ENCODE measurements around the gene C1orf87.

DNA sequence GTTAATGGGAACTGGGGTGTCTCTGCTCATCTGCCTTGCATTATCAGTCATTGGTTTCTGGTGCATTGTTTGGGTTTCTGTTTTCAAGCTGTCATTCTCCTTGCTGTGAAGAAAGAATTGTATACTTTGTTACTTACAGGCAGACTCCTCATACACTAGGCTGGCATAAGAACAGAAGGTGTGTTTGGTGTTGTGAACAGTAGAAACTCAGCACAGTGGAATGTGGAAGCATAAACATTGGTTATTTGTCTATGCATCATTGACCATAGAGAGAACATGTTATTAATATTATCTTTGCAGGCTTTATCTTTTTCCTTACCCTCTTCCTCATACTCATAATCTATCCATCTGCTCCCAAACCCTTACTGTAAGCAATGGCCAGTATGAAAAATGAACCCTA lies 18.2 kb downstream of the C1orf87 start:
- TF ChIP-seq TOX (CRISPR knock-in tag; IDR thresholded peaks at IDR 0.05; ENCODE audit: borderline replicate concordance) (no peak), ZFP30 (CRISPR knock-in tag; IDR thresholded peaks at IDR 0.05) (no peak), ESRRG (CRISPR knock-in tag; IDR thresholded peaks at IDR 0.05) (no peak), ZFP3 (CRISPR knock-in tag; IDR thresholded peaks at IDR 0.05) (no peak), RARB (CRISPR knock-in tag; IDR thresholded peaks at IDR 0.05) (no peak), BACH2 (CRISPR knock-in tag; IDR thresholded peaks at IDR 0.05; ENCODE audit: borderline replicate concordance) (no peak), ISL1 (CRISPR knock-in tag; IDR thresholded peaks at IDR 0.05) (no peak), GLIS3 (CRISPR knock-in tag; IDR thresholded peaks at IDR 0.05) (no peak)
- TF ChIP-seq, protein P1, sequence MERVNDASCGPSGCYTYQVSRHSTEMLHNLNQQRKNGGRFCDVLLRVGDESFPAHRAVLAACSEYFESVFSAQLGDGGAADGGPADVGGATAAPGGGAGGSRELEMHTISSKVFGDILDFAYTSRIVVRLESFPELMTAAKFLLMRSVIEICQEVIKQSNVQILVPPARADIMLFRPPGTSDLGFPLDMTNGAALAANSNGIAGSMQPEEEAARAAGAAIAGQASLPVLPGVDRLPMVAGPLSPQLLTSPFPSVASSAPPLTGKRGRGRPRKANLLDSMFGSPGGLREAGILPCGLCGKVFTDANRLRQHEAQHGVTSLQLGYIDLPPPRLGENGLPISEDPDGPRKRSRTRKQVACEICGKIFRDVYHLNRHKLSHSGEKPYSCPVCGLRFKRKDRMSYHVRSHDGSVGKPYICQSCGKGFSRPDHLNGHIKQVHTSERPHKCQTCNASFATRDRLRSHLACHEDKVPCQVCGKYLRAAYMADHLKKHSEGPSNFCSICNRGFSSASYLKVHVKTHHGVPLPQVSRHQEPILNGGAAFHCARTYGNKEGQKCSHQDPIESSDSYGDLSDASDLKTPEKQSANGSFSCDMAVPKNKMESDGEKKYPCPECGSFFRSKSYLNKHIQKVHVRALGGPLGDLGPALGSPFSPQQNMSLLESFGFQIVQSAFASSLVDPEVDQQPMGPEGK (CRISPR knock-in tag; IDR thresholded peaks at IDR 0.05; ENCODE audit: borderline replicate concordance) = no peak
- TF ChIP-seq, protein P2, sequence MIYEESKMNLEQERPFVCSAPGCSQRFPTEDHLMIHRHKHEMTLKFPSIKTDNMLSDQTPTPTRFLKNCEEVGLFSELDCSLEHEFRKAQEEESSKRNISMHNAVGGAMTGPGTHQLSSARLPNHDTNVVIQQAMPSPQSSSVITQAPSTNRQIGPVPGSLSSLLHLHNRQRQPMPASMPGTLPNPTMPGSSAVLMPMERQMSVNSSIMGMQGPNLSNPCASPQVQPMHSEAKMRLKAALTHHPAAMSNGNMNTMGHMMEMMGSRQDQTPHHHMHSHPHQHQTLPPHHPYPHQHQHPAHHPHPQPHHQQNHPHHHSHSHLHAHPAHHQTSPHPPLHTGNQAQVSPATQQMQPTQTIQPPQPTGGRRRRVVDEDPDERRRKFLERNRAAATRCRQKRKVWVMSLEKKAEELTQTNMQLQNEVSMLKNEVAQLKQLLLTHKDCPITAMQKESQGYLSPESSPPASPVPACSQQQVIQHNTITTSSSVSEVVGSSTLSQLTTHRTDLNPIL (CRISPR knock-in tag; IDR thresholded peaks at IDR 0.05; ENCODE audit: low read depth) = no peak
- TF ChIP-seq, protein P3, sequence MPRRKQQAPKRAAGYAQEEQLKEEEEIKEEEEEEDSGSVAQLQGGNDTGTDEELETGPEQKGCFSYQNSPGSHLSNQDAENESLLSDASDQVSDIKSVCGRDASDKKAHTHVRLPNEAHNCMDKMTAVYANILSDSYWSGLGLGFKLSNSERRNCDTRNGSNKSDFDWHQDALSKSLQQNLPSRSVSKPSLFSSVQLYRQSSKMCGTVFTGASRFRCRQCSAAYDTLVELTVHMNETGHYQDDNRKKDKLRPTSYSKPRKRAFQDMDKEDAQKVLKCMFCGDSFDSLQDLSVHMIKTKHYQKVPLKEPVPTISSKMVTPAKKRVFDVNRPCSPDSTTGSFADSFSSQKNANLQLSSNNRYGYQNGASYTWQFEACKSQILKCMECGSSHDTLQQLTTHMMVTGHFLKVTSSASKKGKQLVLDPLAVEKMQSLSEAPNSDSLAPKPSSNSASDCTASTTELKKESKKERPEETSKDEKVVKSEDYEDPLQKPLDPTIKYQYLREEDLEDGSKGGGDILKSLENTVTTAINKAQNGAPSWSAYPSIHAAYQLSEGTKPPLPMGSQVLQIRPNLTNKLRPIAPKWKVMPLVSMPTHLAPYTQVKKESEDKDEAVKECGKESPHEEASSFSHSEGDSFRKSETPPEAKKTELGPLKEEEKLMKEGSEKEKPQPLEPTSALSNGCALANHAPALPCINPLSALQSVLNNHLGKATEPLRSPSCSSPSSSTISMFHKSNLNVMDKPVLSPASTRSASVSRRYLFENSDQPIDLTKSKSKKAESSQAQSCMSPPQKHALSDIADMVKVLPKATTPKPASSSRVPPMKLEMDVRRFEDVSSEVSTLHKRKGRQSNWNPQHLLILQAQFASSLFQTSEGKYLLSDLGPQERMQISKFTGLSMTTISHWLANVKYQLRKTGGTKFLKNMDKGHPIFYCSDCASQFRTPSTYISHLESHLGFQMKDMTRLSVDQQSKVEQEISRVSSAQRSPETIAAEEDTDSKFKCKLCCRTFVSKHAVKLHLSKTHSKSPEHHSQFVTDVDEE (CRISPR knock-in tag; IDR thresholded peaks at IDR 0.05) = no peak

Measured in SK-N-SH treated with all-trans-retinoic acid at 6 μM for 48 hours (cell line).